AML-193 (cell line): ENCODE results near the gene PLEKHM1.
"Not testable (repeated sequence)": the region's sequence is repeated elsewhere in the genome, so short reads cannot be mapped to it uniquely, and the experiment has no call there.

Source experiments
- DNase-seq, 2 experiments: peaks; one replicate each; lab custom pipeline; 2025; lab: John Stamatoyannopoulos, UW

Gene PLEKHM1

DNA sequence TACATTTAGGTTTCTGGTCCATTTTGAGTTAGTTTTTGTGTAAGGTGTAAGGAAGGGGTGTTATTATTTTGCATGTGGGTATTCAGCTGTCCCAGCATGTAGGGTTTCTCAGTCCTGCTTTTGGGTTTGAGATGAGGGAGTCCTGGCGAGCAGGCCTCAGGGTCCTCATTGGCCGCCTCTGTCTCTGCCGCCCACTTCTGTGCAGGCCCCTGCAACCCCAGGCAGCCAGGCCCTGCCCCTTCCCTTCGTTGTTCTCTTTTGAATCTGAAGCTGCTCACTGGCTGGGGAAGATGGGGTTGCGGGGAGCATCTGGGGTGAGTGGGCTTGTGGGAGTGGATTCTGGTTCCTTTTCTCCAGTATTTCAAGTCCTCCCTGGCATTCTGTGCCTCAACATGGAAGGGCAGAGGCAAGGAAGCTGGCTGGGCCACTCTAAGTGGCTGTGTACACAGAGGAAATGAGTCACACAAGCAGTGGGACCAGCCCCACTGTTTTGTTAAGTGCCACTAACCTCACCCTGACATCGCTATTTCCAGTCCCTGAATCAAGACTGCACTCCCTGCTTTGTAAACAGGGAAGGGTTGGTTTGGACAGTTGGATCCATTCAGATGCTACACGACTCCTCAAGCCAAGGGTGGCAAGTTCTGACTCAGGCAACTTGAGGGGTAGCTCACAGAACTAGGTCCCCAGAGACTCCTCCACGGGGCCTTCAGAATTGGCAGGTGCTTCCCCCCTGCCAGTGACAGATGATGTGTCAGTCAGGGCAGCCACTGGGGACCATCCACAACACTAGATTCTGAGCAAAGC lies 28.8 kb downstream of the PLEKHM1 start:
- DNase-seq: peak in 1 of 2 experiments; percentile 11

DNA sequence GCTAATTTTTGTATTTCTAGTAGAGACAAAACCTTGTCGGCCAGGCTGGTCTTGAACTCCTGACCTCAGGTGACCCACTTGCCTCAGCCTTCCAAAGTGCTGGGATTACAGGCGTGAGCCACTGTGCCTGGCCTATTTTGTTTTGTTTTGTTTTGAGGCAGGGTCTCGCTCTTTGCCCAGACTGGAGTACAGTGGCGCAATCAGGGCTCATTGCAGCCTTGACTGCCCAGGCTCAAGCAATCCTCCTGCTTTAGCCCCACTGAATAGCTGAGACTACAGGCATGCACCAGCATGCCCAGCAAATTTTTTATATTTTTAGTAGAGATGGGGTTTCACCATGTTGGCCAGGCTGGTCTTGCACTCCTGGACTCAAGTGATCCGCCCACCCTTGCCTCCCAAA lies 30.1 kb downstream of the PLEKHM1 start:
- DNase-seq: not testable (repeated sequence)

DNA sequence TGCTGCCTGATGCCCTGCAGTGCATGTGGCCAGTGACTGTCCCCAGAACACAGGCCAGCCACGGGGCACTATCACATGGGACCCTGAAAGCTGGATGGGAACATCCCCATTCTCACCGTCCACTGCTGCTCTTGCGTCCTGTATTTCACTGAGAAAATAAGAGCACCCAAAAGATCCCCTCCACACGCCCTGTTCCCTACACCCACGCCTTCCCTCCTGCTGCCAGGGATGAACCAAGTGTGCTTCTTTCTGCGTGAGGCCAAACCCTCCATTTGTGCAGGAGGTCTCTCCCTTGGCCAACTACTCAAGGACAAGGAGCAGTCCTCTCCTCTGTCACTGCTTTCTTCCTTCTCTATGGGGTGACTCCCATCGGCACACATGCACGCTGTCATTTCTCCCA lies 36.2 kb downstream of the PLEKHM1 start:
- not testable (repeated sequence) for DNase-seq

- DNase-seq: not testable (repeated sequence)
These were observed 36.8 kb downstream of the PLEKHM1 start for GRCh38 chr17:45453731-45454130.

GRCh38 chr17:45453225-45453534 lies 37.3 kb downstream of the PLEKHM1 start:
- not testable (repeated sequence) for DNase-seq

DNA sequence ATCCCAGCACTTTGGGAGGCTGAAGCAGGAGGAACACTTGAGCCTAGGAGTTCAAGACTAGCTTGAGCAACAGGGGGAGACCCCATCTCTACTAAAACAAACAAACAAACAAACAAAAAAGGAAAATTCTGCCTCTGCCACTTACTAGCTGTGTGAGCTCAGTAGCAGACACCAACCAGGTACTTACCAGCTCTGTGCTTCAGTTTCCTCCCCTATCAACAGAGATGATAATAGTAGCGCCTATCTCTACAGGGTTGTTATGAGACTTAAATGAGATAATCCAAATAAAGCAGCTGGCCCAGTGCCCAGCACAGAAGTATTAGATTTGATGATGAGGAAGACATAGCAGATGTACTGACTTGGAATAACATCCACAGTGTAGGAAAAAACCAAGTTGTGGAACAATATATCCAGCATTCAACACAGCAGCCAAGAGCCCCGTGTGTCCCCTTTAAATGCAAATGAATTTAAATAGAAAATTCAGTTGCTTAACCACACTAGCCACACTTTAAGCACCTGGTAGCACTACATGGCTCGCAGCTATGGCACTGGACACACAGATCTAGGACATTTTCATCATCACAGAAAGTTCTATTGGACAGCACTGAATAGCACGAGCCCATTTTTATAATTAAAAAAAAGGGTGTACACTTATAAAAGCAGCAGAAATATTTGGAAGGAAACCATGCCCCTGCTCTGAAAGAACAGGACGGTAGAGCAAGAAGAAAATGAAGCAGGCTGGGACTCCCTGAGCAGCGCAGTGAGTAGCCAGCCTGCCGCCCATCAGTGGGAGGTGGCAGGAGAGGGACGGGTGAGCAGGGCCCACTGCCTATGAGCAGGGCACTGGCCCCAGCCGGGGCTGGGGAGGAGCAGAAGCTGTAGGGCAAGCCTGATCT lies 37.9 kb downstream of the PLEKHM1 start:
- not testable (repeated sequence) for DNase-seq

DNA sequence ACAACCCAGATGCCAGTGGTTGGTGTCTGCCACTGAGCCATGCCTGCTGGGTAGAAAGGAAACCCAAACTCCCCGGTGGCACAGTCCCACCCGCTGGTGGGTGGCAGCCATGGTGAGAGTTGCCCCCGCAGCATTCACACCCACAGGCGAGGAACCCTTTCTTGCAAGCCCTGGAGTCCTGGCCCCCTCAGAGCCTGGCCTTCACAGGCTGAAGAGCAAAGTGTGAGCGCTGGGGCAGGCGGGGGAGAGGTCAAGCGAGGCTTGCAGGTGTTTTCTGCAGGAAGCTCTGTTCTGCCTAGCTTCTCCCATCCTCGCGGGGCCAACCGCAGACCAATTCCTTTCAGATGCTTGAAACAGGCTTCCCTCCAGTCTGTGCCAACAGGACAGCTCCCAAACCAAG lies 38.9 kb downstream of the PLEKHM1 start:
- not testable (repeated sequence) for DNase-seq

DNA sequence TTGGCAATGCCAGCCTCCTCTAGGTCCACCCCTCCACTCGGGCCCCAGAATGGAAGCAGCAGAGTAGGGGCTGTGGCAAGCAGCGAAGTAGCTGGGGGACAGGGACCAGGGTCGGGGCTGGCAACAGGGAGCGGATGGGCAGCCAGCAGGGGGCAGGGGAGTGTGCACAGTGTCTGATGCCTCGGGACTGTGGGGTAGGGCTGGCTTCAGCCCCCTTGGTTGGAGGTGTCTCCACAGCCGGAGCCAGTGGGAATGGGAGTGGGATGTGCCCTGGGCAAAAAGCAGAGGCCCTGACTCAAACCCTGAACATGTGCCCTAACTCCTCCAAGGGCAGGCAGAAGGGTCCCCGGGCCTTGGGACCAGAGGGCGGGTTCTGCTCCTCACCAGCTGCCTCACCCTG lies 39.4 kb downstream of the PLEKHM1 start:
- DNase-seq: no peak

GRCh38 chr17:45449708-45450329 lies 40.7 kb downstream of the PLEKHM1 start:
- not testable (repeated sequence) for DNase-seq

- not testable (repeated sequence) for DNase-seq
These were observed 41.3 kb downstream of the PLEKHM1 start for GRCh38 chr17:45449260-45449659.

DNA sequence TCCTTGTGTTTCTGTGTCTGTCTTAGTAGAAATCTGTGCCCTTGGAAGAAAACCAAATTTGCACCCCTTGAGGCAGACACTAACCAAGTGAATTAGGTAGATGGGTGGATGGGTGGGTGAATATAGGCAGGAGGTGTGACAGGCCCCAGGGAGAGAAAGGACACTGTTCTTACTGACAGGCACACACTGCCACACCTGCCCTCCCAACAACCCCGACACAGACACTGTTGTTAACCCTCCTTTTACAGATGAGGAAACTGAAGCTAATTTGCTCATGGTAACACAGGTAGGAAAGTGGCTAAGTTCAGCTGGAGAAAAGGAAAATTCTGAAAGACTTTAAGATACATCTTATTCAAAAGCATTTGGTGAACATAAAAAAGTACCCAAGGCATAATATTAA lies 42.0 kb downstream of the PLEKHM1 start:
- DNase-seq: not testable (repeated sequence)

GRCh38 chr17:45448066-45448465 lies 42.5 kb downstream of the PLEKHM1 start:
- not testable (repeated sequence) for DNase-seq

GRCh38 chr17:45447650-45448049 lies 42.9 kb downstream of the PLEKHM1 start:
- not testable (repeated sequence) for DNase-seq

GRCh38 chr17:45446872-45447625 lies 43.5 kb downstream of the PLEKHM1 start:
- DNase-seq: not testable (repeated sequence)

- DNase-seq: not testable (repeated sequence)
These were observed 44.4 kb downstream of the PLEKHM1 start for GRCh38 chr17:45445901-45446743.

- DNase-seq: not testable (repeated sequence)
These were observed 45.4 kb downstream of the PLEKHM1 start for GRCh38 chr17:45444856-45445820.

GRCh38 chr17:45444301-45444700 lies 46.2 kb downstream of the PLEKHM1 start:
- not testable (repeated sequence) for DNase-seq

DNA sequence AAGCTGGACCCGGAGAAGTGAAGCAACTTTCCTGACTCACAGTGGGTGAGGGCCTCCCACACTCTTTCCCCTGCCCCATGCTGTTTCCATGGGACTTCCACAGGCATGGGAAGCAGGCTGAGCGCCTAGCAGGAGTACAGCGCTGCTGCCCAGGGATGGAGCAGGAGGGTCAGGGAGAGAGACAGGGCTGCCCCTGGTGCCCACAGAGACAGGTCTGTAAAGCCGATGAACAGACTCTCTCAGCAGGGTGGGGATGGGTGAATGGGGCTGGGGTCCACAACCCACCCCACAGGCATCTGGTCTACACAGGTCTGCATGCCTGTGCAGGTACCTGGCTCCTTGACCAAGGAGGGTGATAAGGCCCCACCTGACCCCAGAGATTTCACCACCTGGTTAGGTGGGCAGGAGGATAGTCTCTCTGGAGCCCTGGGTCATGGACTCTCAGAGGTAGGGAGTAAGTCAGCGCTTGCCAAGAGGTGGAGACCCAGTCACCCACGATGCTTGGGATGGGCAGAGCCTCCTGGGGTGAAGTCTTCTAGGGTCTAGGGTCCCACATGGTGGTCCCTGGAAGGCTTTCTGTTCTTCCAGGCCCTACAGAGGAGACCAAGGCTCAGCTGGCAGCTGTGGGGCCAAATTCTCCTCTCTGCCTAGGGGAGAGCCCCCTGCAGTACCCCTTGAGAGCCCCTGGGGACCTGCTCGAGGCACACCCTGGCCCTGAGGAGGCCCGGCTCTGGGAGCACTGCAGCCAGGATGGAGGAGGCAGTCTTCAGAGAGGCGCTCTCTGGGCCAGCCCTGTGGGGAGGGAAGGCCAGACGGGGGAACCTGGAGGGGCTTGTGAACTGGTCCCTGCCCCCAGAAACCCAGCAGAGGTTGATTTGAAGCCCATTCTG lies 46.9 kb downstream of the PLEKHM1 start:
- not testable (repeated sequence) for DNase-seq
